Stimulated activated CD4-positive, alpha-beta T cell treated with anti-CD3 and anti-CD28 coated beads, TNF-alpha, amount 100 ng/mL, for 4 hours (primary cell): Measurements from ENCODE around the gene KCNJ4.

Source experiments
- DNase-seq, 3 experiments: peaks; one replicate each; pipeline ENCODE4 v3.0.0-alpha.2; 2020; ENCODE audit warnings: low read depth in 3 of 3

The KCNJ4 gene

GRCh38 chr22:38452373-38453065 is 2.5 kb downstream of the KCNJ4 start:
- no peak for DNase-seq

GRCh38 chr22:38451864-38452263 is 3.1 kb downstream of the KCNJ4 start:
- DNase-seq = no peak

GRCh38 chr22:38451404-38451803 is 3.6 kb downstream of the KCNJ4 start:
- no peak for DNase-seq

- no peak for DNase-seq
Measured at GRCh38 chr22:38450234-38450797, 4.7 kb downstream of the KCNJ4 start.

- no peak for DNase-seq
Measured at GRCh38 chr22:38449776-38450175, 5.2 kb downstream of the KCNJ4 start.

GRCh38 chr22:38448945-38449745 is 5.9 kb downstream of the KCNJ4 start:
- DNase-seq = no peak

GRCh38 chr22:38446018-38446601 is 8.9 kb downstream of the KCNJ4 start:
- no peak for DNase-seq

GRCh38 chr22:38444783-38445182 is 10.2 kb downstream of the KCNJ4 start:
- DNase-seq = no peak

- DNase-seq = no peak
Measured at GRCh38 chr22:38443628-38444521, 11.1 kb downstream of the KCNJ4 start.

GRCh38 chr22:38442967-38443627 is 11.9 kb downstream of the KCNJ4 start:
- DNase-seq = no peak

GRCh38 chr22:38441620-38442287 is 13.2 kb downstream of the KCNJ4 start:
- no peak for DNase-seq

GRCh38 chr22:38440747-38441350 is 14.2 kb downstream of the KCNJ4 start:
- DNase-seq = no peak

GRCh38 chr22:38437416-38437815 is 17.6 kb downstream of the KCNJ4 start:
- no peak for DNase-seq

- no peak for DNase-seq
Measured at GRCh38 chr22:38436629-38437395, 18.2 kb downstream of the KCNJ4 start.

GRCh38 chr22:38435965-38436364 is 19.0 kb downstream of the KCNJ4 start:
- no peak for DNase-seq

- DNase-seq = no peak
Measured at GRCh38 chr22:38435010-38435409, 20.0 kb downstream of the KCNJ4 start.

- no peak for DNase-seq
Measured at GRCh38 chr22:38433871-38434270, 21.1 kb downstream of the KCNJ4 start.

- DNase-seq = no peak
Measured at GRCh38 chr22:38432264-38432663, 22.7 kb downstream of the KCNJ4 start.
